Duodenal mucosa (tissue), 2 donors: ENCODE data around the gene CD99L2.

Experiments
- H3K27ac ChIP-seq: one replicate; pipeline ENCODE4 v1.7.0; 2013; ENCODE audit warnings: low read depth, low read length
- H3K27me3 ChIP-seq, 2 donors: one replicate each; pipeline ENCODE4 v1.7.0; 2013; ENCODE audit warnings: low read length in 2 of 2, control low read depth in 1 of 2; ENCODE audit not compliant: insufficient read depth in 2 of 2, control insufficient read depth in 1 of 2
- H3K36me3 ChIP-seq, 2 donors: one replicate each; pipeline ENCODE4 v1.7.0; 2013; ENCODE audit warnings: low read length in 2 of 2, control low read depth in 1 of 2; ENCODE audit not compliant: insufficient read depth in 2 of 2, control insufficient read depth in 1 of 2
- H3K4me1 ChIP-seq, 2 donors: one replicate each; pipeline ENCODE4 v1.7.0; 2013; ENCODE audit warnings: low read length in 2 of 2, control low read depth in 1 of 2; ENCODE audit not compliant: insufficient read depth in 2 of 2, control insufficient read depth in 1 of 2
- H3K4me3 ChIP-seq, 2 donors: one replicate each; pipeline ENCODE4 v1.7.0; 2013; ENCODE audit warnings: low read length in 2 of 2, low read depth in 1 of 2
- H3K9ac ChIP-seq, 2 donors: one replicate each; pipeline ENCODE4 v1.7.0; 2013; ENCODE audit warnings: low read length in 2 of 2, low read depth in 1 of 2
- H3K9me3 ChIP-seq, 2 donors: one replicate each; pipeline ENCODE4 v1.7.0; 2013; ENCODE audit warnings: low read length in 2 of 2, control low read depth in 1 of 2; ENCODE audit not compliant: control insufficient read depth in 1 of 2

Gene CD99L2

DNA sequence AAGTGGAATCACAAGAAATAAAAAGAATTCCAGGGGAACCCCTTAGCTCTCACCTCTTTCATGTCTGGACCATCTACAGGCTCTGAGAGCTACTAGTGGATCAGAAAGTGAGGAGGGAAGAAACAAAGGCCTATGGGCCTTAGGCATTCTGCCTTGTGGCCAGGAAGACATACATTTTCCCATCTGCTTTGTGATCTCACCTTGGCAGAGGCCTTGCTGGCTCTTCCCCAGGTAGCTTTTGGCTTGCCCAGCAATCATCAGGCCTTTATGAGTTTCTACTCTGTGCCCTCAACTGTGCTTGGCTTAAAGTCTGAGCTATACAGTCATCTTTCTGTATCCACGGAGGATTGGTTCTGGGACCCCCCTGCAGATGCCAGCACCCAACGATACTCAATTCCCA lies 28.3 kb upstream of the CD99L2 start:
- Histone ChIP-seq H3K4me3 (no peak overlapping the region), H3K9me3 (no peaks in the 10 kb centered on the region), H3K4me1 (no peaks in the 10 kb centered on the region), H3K27ac (no peak overlapping the region), H3K9ac (no peak overlapping the region), H3K27me3 (no peaks in the 10 kb centered on the region), H3K36me3 (no peaks in the 10 kb centered on the region)

DNA sequence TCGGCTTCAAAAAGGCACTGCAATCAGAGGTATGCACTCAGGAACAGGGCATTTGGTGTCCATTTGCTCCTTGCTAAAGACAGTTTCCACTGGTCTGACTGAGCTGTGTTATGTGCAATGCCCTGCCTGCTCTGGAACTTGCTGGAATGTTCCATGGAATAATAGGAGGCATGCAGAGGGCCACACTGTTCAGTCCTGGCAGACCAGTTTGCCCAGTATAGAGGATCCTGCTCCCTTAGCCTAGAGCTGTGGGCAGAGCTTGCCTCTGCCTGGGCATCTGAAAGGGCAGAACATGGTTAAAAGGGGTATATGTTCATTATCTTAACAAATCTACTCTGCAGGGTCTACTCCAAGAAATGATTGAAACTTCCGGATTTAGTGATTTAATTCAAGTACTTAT lies 27.8 kb upstream of the CD99L2 start:
- no peak overlapping the region for H3K4me3 ChIP-seq
- no peaks in the 10 kb centered on the region for H3K4me1 ChIP-seq
- H3K9me3 ChIP-seq = no peaks in the 10 kb centered on the region
- H3K36me3 ChIP-seq = no peaks in the 10 kb centered on the region
- no peaks in the 10 kb centered on the region for H3K27me3 ChIP-seq
- no peak overlapping the region for H3K9ac ChIP-seq
- no peak overlapping the region for H3K27ac ChIP-seq

DNA sequence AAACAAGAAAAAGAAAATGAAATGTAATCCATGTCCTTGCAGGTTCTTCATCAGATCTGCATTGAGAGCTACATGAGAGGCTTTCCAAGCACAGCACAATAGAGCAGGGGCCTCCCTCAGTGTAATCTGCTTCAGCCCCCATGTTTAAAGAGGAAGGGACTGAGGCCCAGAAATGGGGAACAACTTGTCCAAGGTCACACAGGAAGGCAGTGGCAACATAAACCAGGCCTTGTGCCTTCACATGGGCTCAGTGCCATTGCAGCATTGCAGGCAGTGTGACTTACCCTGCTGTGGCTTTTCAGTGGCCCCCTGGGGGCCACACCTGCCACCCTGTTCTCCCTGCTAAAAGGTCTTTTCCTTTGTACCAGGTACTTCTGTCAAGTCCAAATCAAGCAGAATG lies 20.9 kb upstream of the CD99L2 start:
- Histone ChIP-seq H3K9me3 (no peaks in the 10 kb centered on the region), H3K4me1 (no peaks in the 10 kb centered on the region), H3K27me3 (no peaks in the 10 kb centered on the region), H3K27ac (no peak overlapping the region), H3K4me3 (no peak overlapping the region), H3K9ac (no peak overlapping the region), H3K36me3 (no peaks in the 10 kb centered on the region)

DNA sequence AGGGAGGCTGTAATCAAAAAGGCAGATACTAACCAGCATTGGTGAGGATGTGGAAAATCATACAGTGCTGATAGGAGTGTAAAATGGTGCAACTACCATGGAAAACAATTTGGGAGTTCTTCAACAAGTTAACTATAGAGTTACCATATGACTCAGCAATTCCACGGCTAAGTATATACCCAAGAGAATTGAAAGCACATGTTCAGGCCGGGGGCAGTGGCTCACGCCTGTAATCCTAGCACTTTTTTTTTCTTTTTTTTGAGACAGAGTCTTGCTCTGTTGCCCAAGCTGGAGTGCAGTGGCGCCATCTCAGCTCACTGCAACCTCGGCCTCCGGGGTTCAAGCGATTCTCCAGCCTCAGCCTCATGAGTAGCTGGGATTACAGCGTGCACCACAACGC lies 15.0 kb upstream of the CD99L2 start:
- Histone ChIP-seq H3K27ac (no peak overlapping the region), H3K4me1 (no peaks in the 10 kb centered on the region), H3K9me3 (no peaks in the 10 kb centered on the region), H3K4me3 (no peak overlapping the region), H3K9ac (no peak overlapping the region), H3K36me3 (no peaks in the 10 kb centered on the region), H3K27me3 (no peaks in the 10 kb centered on the region)

DNA sequence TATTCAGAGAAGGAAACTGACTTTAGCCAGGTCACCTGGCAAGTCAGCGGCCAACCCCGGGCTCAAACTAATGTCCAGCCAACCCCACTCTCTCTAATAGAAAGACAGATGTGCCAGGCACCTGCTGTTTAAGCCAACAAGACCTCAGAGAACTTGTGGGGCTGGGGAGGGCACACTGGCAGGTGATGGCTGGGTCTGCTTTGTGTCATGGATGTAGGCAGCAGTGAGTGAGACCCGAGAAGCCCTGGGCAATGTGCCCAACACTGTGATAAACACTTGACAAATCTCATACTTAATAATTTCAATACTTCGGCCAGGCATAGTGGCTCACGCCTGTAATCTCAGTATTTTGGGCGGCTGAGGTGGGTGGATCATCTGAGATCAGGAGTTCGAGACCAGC lies 9.0 kb upstream of the CD99L2 start:
- no peak overlapping the region for H3K9ac ChIP-seq
- no peak overlapping the region for H3K27ac ChIP-seq
- H3K4me3 ChIP-seq = no peak overlapping the region
- H3K36me3 ChIP-seq = no peaks in the 10 kb centered on the region
- no peaks in the 10 kb centered on the region for H3K27me3 ChIP-seq
- no peaks in the 10 kb centered on the region for H3K4me1 ChIP-seq
- H3K9me3 ChIP-seq = no peaks in the 10 kb centered on the region

DNA sequence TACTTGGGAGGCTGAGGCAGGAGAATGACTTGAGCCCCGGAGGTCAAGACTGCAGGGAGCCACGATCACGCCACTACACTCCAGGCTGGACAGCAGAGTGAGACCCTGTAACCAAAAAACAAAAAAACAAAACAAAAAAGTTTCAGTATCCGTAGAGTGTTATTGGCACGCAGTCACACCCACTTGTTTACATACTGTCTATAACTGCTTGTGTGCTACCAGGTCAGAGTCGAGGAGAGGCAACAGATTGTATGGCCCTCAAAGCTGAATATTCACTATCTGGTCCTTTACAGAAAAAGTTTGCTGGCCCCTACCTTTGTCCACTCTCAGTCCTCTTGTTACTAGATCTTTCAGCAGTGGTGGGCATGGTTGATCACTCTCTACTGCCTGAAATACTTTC lies 8.2 kb upstream of the CD99L2 start:
- Histone ChIP-seq H3K36me3 (no peaks in the 10 kb centered on the region), H3K27me3 (no peaks in the 10 kb centered on the region), H3K4me1 (no peaks in the 10 kb centered on the region), H3K27ac (no peak overlapping the region), H3K9me3 (no peaks in the 10 kb centered on the region), H3K9ac (no peak overlapping the region), H3K4me3 (no peak overlapping the region)

DNA sequence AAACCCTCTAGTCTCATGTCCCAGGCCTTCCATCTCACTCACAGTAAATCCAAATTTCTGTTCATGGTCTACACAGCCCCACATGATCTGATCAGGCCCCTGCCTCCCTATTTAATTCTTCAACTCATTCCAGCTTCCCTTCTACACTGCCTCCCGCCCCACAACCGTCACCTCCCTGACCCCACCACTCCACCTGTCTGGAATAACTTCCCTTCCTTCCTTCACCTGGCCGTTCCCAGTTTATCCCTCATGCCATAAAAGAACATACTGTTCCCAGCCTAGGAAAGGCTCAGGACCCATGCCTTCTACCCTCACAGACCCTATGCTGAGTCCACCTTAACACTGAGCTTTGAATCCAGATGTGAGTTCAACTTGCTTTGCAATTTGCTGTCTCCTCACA lies 6.8 kb upstream of the CD99L2 start:
- Histone ChIP-seq H3K9me3 (no peaks in the 10 kb centered on the region), H3K4me1 (no peaks in the 10 kb centered on the region), H3K9ac (no peak overlapping the region), H3K36me3 (no peaks in the 10 kb centered on the region), H3K27me3 (no peaks in the 10 kb centered on the region), H3K27ac (no peak overlapping the region), H3K4me3 (no peak overlapping the region)

DNA sequence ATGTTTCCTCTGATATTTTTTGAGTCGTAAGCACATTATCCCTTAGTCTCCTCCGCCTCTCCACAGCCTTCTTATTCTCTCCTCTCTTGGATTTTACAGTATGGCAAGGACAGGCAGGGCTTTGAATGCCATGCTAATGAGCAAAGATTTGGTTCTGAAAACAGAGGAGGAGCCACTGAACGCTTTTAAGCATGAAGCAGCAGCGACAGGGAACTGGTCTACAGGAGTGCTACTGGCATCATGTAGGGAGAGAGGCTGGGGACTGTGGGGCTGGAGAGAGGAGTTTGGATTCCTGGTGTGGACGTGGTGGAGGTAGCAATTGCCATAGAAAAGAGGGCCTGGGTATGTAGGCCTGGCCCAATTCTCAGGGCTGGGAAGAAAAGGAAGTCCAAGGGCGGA lies 4.6 kb upstream of the CD99L2 start:
- H3K27me3 ChIP-seq = no peaks in the 10 kb centered on the region
- no peak overlapping the region for H3K27ac ChIP-seq
- H3K36me3 ChIP-seq = no peaks in the 10 kb centered on the region
- H3K4me3 ChIP-seq = no peak overlapping the region
- no peaks in the 10 kb centered on the region for H3K4me1 ChIP-seq
- no peaks in the 10 kb centered on the region for H3K9me3 ChIP-seq
- no peak overlapping the region for H3K9ac ChIP-seq

DNA sequence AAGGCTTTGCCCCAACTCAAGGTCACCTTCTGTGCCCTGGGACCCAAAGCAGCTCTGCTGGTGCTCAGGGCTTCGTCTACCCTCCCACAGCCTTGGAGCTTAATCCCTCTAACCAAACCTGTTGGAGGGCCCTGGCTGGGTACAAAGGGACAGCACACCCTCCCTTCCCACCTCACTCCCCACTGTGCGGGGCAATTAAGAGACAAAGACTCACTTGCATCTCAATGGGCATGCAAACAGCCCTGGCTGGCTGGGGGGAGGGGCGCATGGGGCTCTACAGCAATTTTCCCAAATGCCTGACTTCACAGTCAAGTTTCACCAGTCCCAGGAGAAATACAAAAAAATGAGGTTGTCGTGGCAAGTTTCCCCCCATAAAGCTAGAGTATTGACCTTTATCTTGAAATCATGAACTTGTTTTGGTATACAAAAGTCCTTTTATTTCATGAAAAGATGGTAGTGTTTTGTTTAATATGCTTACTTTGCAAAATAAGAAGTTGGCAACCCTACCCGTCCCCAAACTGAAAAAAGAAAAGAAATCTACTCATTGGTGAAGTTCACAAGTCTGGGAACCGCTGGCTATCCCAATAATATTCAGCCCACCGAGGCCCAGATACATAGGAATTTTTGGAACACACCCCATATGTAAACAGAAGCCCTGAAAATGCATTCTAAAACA lies 4.1 kb upstream of the CD99L2 start:
- H3K27me3 ChIP-seq = no peaks in the 10 kb centered on the region
- no peaks in the 10 kb centered on the region for H3K9me3 ChIP-seq
- no peak overlapping the region for H3K4me3 ChIP-seq
- no peak overlapping the region for H3K9ac ChIP-seq
- H3K27ac ChIP-seq = no peak overlapping the region
- H3K4me1 ChIP-seq = no peaks in the 10 kb centered on the region
- no peaks in the 10 kb centered on the region for H3K36me3 ChIP-seq

DNA sequence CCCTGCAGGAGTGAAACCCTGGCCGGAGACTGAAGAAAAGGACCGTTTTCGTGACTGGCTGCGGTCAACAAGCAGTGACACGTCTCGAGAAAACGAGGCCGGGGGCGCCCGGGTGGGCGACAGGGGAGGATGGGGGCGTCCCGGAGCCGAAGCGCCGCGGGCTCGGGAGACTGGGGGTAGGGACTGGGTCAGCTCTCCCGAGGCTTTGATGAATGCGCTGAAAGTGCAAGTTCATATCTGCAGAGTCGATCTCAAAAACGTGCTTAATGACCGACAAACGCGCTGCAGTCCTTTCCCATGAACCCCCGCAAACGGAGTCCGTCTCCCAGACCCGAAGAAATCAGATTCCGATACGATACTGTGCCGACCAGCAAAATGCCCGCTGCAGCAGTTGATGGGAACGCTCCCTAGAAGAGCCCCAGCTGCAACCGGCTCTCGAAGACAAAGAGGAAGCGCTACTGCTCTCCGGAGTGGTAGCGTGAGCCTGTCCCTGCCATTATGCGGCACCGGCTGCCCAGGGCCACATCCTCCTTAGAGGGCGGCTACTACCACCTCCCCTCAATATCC lies 806 bp upstream of the CD99L2 start:
- Histone ChIP-seq H3K27ac (no peak overlapping the region), H3K4me3 (peak overlapping the region; percentile 71 to 75), H3K27me3 (no peaks in the 10 kb centered on the region)

More for the DNA sequence above, 806 bp upstream of the CD99L2 start:
- Histone ChIP-seq H3K9ac (peak overlapping the region; percentile 54), H3K36me3 (no peaks in the 10 kb centered on the region), H3K4me1 (peaks cover 0 to 4% of the 10 kb centered on the region in 2 donors), H3K9me3 (no peaks in the 10 kb centered on the region)
